MCF 10A (cell line): Measurements from ENCODE around the gene CASR. TPM values are rescaled to one million over a fixed set of nuclear protein-coding genes. Genes with fewer than 3 reads are reported as not detected.
"Not testable (repeated sequence)": the region's sequence is repeated elsewhere in the genome, so short reads cannot be mapped to it uniquely, and the experiment has no call there.

Source experiments
- Bru-seq: library from RNA; stranded (reverse); fragments of 400-500 nt; gene quantifications from one replicate; lab custom pipeline; 2021; lab: Mats Ljungman, UMichigan
- BruChase-seq, 2 experiments: library from RNA; stranded (reverse); fragments of 400-500 nt; gene quantifications; one replicate each; lab custom pipeline; 2021; lab: Mats Ljungman, UMichigan
- BruUV-seq: library from RNA; stranded (reverse); fragments of 400-500 nt; replicated peaks from 2 replicates; lab custom pipeline; 2021; lab: Mats Ljungman, UMichigan
- CTCF ChIA-PET: fragments of 300-600 bp; sonication (Branson Sonifier 250); formaldehyde crosslinking; extraction: SDS; loops from one replicate; lab custom pipeline; 2021; ENCODE audit warnings: antibody characterized with exemption, inconsistent platforms; lab: Yijun Ruan, JAX
- POLR2A ChIA-PET: fragments of 300-600, 350-650 bp; sonication (Branson Sonifier 250); formaldehyde crosslinking; extraction: SDS; loops from one replicate; lab custom pipeline; 2020; ENCODE audit warnings: antibody characterized with exemption, inconsistent platforms; lab: Yijun Ruan, JAX
- DNase-seq: peaks from one replicate; pipeline ENCODE4 v3.0.0-alpha.2; 2018; ENCODE audit not compliant: unreplicated experiment
- H3K27ac Mint-ChIP-seq: one replicate; pipeline ENCODE4 v1.8.0; 2022; ENCODE audit warnings: mild to moderate bottlenecking, low read depth, mixed read lengths; ENCODE audit not compliant: unreplicated experiment
- H3K27me3 Mint-ChIP-seq: one replicate; pipeline ENCODE4 v1.8.0; 2022; ENCODE audit warnings: mixed read lengths; ENCODE audit not compliant: insufficient read depth, unreplicated experiment
- H3K36me3 Mint-ChIP-seq: one replicate; pipeline ENCODE4 v1.8.0; 2022; ENCODE audit warnings: mild to moderate bottlenecking, moderate library complexity, mixed read lengths; ENCODE audit not compliant: insufficient read depth, unreplicated experiment
- H3K4me1 Mint-ChIP-seq: one replicate; pipeline ENCODE4 v1.8.0; 2022; ENCODE audit warnings: mixed read lengths; ENCODE audit not compliant: insufficient read depth, unreplicated experiment
- H3K4me3 Mint-ChIP-seq: one replicate; pipeline ENCODE4 v1.8.0; 2022; ENCODE audit warnings: mild to moderate bottlenecking, moderate library complexity, mixed read lengths; ENCODE audit not compliant: unreplicated experiment
- H3K9me3 Mint-ChIP-seq: one replicate; pipeline ENCODE4 v1.8.0; 2022; ENCODE audit warnings: mixed read lengths; ENCODE audit not compliant: unreplicated experiment
- CTCF ChIP-seq: fragments of 200-600 bp; IDR thresholded peaks from one replicate; pipeline ENCODE4 v1.8.0; 2022; ENCODE audit warnings: antibody characterized with exemption, mild to moderate bottlenecking; ENCODE audit not compliant: unreplicated experiment
- intact Hi-C: fragments of 100-400 bp; cut with micrococcal nuclease; formaldehyde crosslinking; loops from 2 replicates; pipeline ENCODE4 v1.14.1; 2022
- long read RNA-seq: library from polyadenylated mRNA; stranded (forward); transcript quantifications from one replicate; pipeline ENCODE4 v2.0.0, GENCODE V29; 2022
- total RNA-seq: library from RNA; stranded (reverse); gene quantifications from 2 replicates; pipeline ENCODE4 v1.2.3, GENCODE V29; 2022

Gene CASR
- not detected in 2 replicates for total RNA-seq
- Bru-seq, nascent RNA, result not detected
- percentile 3 among the genes with signal in this experiment for BruChase-seq, experiment 1, labeled RNA remaining after a 6-hour chase
- BruChase-seq, experiment 2, labeled RNA remaining after a 2-hour chase, result percentile 1 among the genes with signal in this experiment
- long read RNA-seq, result 0 reads

- peaks cover 6% of the 10 kb centered on the region for H3K4me1 Mint-ChIP-seq
- TF ChIP-seq CTCF, result no peak
- H3K27ac Mint-ChIP-seq, result no peak within 1 kb of the TSS
- H3K36me3 Mint-ChIP-seq, result no peaks in the 10 kb centered on the region
- BruUV-seq, result no TSS peak
- ChIA-PET CTCF (interaction anchor here (0.6 to 0.7 kb wide), 2 partner anchors 123 to 484 kb away, joined by 3 read pairs; no protein-coding TSS in a partner anchor), POLR2A (interaction anchor here (0.7 kb wide), 1 partner anchor 477 kb away, joined by 3 read pairs; no protein-coding TSS in a partner anchor)
- intact Hi-C loops, result no loop called here
- peaks cover 62% of the 10 kb centered on the region for H3K27me3 Mint-ChIP-seq
- no peaks in the 10 kb centered on the region for H3K9me3 Mint-ChIP-seq
- no peak within 1 kb of the TSS for H3K4me3 Mint-ChIP-seq
- DNase-seq, result no peak
These were observed at the start of gene CASR for GRCh38 chr3:122183521-122183892. TSS of gene CASR (plus strand) at chr3:122183668. CDS start at chr3:122254190, 70,522 bp downstream.

GRCh38 chr3:122146466-122146865, 37.0 kb upstream of the CASR start:
- DNase-seq, result no peak
- H3K27me3 Mint-ChIP-seq, result no peaks in the 10 kb centered on the region

GRCh38 chr3:122148941-122149627, 34.4 kb upstream of the CASR start:
- Mint-ChIP-seq H3K4me1 (peaks cover 6% of the 10 kb centered on the region), H3K36me3 (no peaks in the 10 kb centered on the region), H3K9me3 (no peaks in the 10 kb centered on the region), H3K4me3 (no peak overlapping the region), H3K27ac (no peak overlapping the region), H3K27me3 (no peaks in the 10 kb centered on the region)
- CTCF ChIA-PET, result no interaction called here
- DNase-seq, result no peak
- intact Hi-C loops, result no loop called here
- no TSS peak for BruUV-seq
- POLR2A ChIA-PET, result no interaction called here
- TF ChIP-seq CTCF, result no peak

More at GRCh38 chr3:122146466-122146865, 37.0 kb upstream of the CASR start:
- CTCF ChIA-PET, result interaction anchor here (0.7 to 1.2 kb wide), 2 partner anchors 15 to 43 kb away, joined by 3 read pairs; no protein-coding TSS in a partner anchor
- BruUV-seq, result no TSS peak
- Mint-ChIP-seq H3K4me3 (no peak overlapping the region), H3K9me3 (peaks cover 8% of the 10 kb centered on the region), H3K27ac (no peak overlapping the region), H3K4me1 (peaks cover 6% of the 10 kb centered on the region), H3K36me3 (no peaks in the 10 kb centered on the region)
- TF ChIP-seq CTCF, result no peak
- POLR2A ChIA-PET, result no interaction called here
- intact Hi-C loops, result no loop called here

- no peaks in the 10 kb centered on the region for H3K27me3 Mint-ChIP-seq
- H3K4me1 Mint-ChIP-seq, result peaks cover 4% of the 10 kb centered on the region
- intact Hi-C loops, result no loop called here
- H3K9me3 Mint-ChIP-seq, result peaks cover 17% of the 10 kb centered on the region
- no TSS peak for BruUV-seq
- H3K4me3 Mint-ChIP-seq, result no peak overlapping the region
- no peak overlapping the region for H3K27ac Mint-ChIP-seq
- no peaks in the 10 kb centered on the region for H3K36me3 Mint-ChIP-seq
- POLR2A ChIA-PET, result interaction anchor here (1.0 kb wide), 1 partner anchor 156 kb away, joined by 3 read pairs; no protein-coding TSS in a partner anchor
- DNase-seq, result no peak
- TF ChIP-seq CTCF, result no peak
- CTCF ChIA-PET, result no interaction called here
These were observed 32.0 kb upstream of the CASR start for GRCh38 chr3:122151480-122151879.

GRCh38 chr3:122164983-122165382, 18.5 kb upstream of the CASR start:
- BruUV-seq, CTCF ChIA-PET, H3K4me3 Mint-ChIP-seq, H3K27ac Mint-ChIP-seq, intact Hi-C loops, H3K27me3 Mint-ChIP-seq, DNase-seq, H3K4me1 Mint-ChIP-seq, H3K36me3 Mint-ChIP-seq, POLR2A ChIA-PET: not testable (repeated sequence)
- H3K9me3 Mint-ChIP-seq, result peaks cover 16% of the 10 kb centered on the region
